CD4-positive, CD25-positive, alpha-beta regulatory T cell (primary cell): ENCODE measurements around the gene ASMTL. TPM values are rescaled to one million over a fixed set of nuclear protein-coding genes. Genes with fewer than 3 reads are reported as not detected.
A peak's percentile ranks its signal among the peaks of the same experiment; 100 is the strongest.

Experiments used
- ATAC-seq, 2 donors: fragments of 150-1000 bp; cut with Tn5 transposase; one replicate each; pipeline ENCODE4 v1.10.0; 2021; ENCODE audit warnings: low read depth in 2 of 2, moderate number of reproducible peaks in 2 of 2, moderate library complexity in 1 of 2
- DNase-seq, 3 donors: peaks; one replicate each; pipeline versions ENCODE4 v3.0.0 to v3.0.0-alpha.2; 2012 to 2022; ENCODE audit warnings: mixed read lengths in 1 of 3
- H3K27ac ChIP-seq: one replicate; pipeline ENCODE4 v1.7.0; 2013; ENCODE audit warnings: mild to moderate bottlenecking, low read length; ENCODE audit not compliant: insufficient read depth, poor library complexity, severe bottlenecking
- H3K27me3 ChIP-seq: one replicate; pipeline ENCODE4 v1.7.0; 2013; ENCODE audit warnings: low read length; ENCODE audit not compliant: control insufficient read depth, insufficient read depth
- H3K36me3 ChIP-seq: one replicate; pipeline ENCODE4 v1.7.0; 2013; ENCODE audit warnings: mild to moderate bottlenecking, low read length, moderate library complexity; ENCODE audit not compliant: control insufficient read depth, insufficient read depth
- H3K4me1 ChIP-seq: 2 replicates; pipeline ENCODE4 v1.7.0; 2013; ENCODE audit warnings: mild to moderate bottlenecking, low read length; ENCODE audit not compliant: insufficient read depth, control insufficient read depth, poor library complexity, severe bottlenecking
- H3K4me3 ChIP-seq: one replicate; pipeline ENCODE4 v1.7.0; 2013; ENCODE audit warnings: low read depth, mild to moderate bottlenecking, low read length, moderate library complexity
- H3K9me3 ChIP-seq, 2 experiments: 1 replicate in 1 of 2; 2 replicates in 1 of 2; pipeline ENCODE4 v1.7.0; 2013; ENCODE audit warnings: low read length in 2 of 2, mild to moderate bottlenecking in 1 of 2, moderate library complexity in 1 of 2; ENCODE audit not compliant: control insufficient read depth in 2 of 2
- H3K27ac Mint-ChIP-seq, 3 donors: one replicate each; pipeline ENCODE4 v1.8.0; 2020 to 2022; ENCODE audit warnings: mild to moderate bottlenecking in 3 of 3, mixed read lengths in 3 of 3, moderate library complexity in 2 of 3
- H3K27me3 Mint-ChIP-seq: one replicate; pipeline ENCODE4 v1.8.0; 2022; ENCODE audit warnings: mild to moderate bottlenecking, mixed read lengths
- H3K36me3 Mint-ChIP-seq: one replicate; pipeline ENCODE4 v1.8.0; 2020; ENCODE audit warnings: mixed read lengths
- H3K4me1 Mint-ChIP-seq, 4 donors: one replicate each; pipeline ENCODE4 v1.8.0; 2020 to 2022; ENCODE audit warnings: mixed read lengths in 4 of 4, mild to moderate bottlenecking in 1 of 4
- H3K4me3 Mint-ChIP-seq, 4 donors: one replicate each; pipeline ENCODE4 v1.8.0; 2020 to 2022; ENCODE audit warnings: mild to moderate bottlenecking in 4 of 4, mixed read lengths in 4 of 4, moderate library complexity in 3 of 4
- H3K9me3 Mint-ChIP-seq, 7 donors: one replicate each; pipeline ENCODE4 v1.8.0; 2020 to 2022; ENCODE audit warnings: mixed read lengths in 7 of 7, mild to moderate bottlenecking in 3 of 7, moderate library complexity in 2 of 7
- polyA plus RNA-seq, 4 donors: library from polyadenylated mRNA; unstranded; fragments of 300-500 nt; fragmentation: Illumina TruSeq; gene quantifications; one replicate each; pipeline ENCODE4 v1.2.3, GENCODE V29; 2021
- total RNA-seq: library from RNA; stranded (reverse); gene quantifications from one replicate; pipeline ENCODE4 v1.2.3, GENCODE V29; 2022

ASMTL gene
- total and polyA plus RNA-seq, 5 donors from 2014 or later, result 32.1 to 50.1 (median 44.6) TPM

DNA sequence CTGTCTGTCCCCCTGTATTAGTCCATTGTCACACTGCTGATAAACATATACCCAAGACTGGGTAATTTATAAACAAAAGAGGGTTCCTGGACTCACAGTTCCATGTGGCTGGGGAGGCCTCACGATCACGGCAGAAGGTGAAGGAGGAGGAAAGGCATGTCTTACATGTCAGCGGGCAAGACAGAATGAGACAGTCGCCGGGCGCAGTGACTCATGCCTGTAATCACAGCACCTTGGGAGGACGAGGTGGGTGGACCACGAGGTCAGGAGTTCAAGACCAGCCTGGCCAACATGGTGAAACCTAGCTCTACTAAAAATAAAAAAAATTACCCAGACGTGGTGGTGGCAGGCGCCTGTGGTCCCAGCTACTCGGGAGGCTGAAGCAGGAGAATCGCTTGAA lies 91.4 kb downstream of the ASMTL start:
- H3K9me3 Mint-ChIP-seq, result peaks cover 0 to 5% (median 0%) of the 10 kb centered on the region in 7 donors
- Histone ChIP-seq H3K9me3 (peaks cover 0 to 4% of the 10 kb centered on the region in 2 experiments), H3K4me1 (no peaks in the 10 kb centered on the region), H3K4me3 (no peak overlapping the region), H3K27ac (no peak overlapping the region), H3K27me3 (no peaks in the 10 kb centered on the region), H3K36me3 (peaks cover 4% of the 10 kb centered on the region)
- H3K4me1 Mint-ChIP-seq, result peaks cover 0 to 7% (median 0%) of the 10 kb centered on the region in 4 donors
- H3K27ac Mint-ChIP-seq, result no peak overlapping the region
- peaks cover 24% of the 10 kb centered on the region for H3K36me3 Mint-ChIP-seq
- ATAC-seq, result no peak
- H3K27me3 Mint-ChIP-seq, result no peaks in the 10 kb centered on the region
- no peak for DNase-seq
- H3K4me3 Mint-ChIP-seq, result no peak overlapping the region

DNA sequence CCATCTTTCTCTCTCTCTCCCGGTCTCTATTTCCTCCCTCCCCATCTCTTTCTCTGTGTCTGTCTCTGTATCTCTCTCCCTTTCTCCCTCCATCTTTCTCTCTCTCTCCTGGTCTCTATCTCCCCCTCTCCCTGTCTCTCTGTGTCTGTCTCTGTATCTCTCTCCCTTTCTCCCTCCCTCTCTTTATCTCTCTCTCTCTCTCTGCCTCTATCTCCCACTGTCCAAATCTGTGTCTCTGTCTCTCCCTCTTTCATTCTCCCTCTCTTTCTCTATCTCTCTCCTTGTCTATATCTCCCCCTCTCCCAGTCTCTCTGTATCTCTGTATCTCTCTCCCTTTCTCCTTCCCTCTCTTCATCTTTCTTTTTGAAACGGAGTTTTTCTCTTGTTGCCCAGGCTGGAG lies 92.5 kb downstream of the ASMTL start:
- ATAC-seq (no peak), DNase-seq (no peak)
- Histone ChIP-seq H3K4me3 (no peak overlapping the region), H3K27ac (no peak overlapping the region), H3K36me3 (peaks cover 4% of the 10 kb centered on the region), H3K9me3 (peaks cover 0 to 4% of the 10 kb centered on the region in 2 experiments), H3K4me1 (no peaks in the 10 kb centered on the region), H3K27me3 (no peaks in the 10 kb centered on the region)
- H3K27me3 Mint-ChIP-seq, result no peaks in the 10 kb centered on the region
- peaks cover 0 to 7% (median 0%) of the 10 kb centered on the region in 4 donors for H3K4me1 Mint-ChIP-seq
- H3K4me3 Mint-ChIP-seq, result no peak overlapping the region
- H3K9me3 Mint-ChIP-seq, result peaks cover 0 to 5% (median 0%) of the 10 kb centered on the region in 7 donors
- H3K36me3 Mint-ChIP-seq, result peaks cover 24% of the 10 kb centered on the region
- H3K27ac Mint-ChIP-seq, result peak overlapping the region in 1 of 3 donors; percentile 0

DNA sequence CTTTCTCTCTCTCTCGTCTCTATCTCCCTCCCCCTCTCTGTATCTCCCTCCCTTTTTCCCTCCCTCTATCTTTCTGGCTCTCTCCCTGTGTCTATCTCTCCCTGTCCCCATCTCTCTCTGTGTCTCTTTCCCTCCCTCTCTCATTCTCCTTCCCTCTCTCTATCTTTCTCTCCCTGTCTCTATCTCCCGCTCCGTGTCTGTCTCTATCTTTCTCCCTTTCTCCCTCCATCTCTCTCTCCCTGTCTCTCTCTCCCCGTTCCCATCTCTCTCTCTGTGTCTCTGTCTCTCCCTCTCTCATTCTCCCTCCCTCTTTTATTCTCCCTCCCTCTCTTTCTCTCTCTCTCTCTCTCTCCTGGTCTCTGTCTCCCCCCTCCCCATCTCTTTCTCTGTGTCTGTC lies 93.2 kb downstream of the ASMTL start:
- H3K4me3 ChIP-seq, result no peak overlapping the region
- Mint-ChIP-seq H3K36me3 (peaks cover 24% of the 10 kb centered on the region), H3K9me3 (peaks cover 0 to 5% (median 0%) of the 10 kb centered on the region in 7 donors), H3K27me3 (no peaks in the 10 kb centered on the region), H3K4me3 (no peak overlapping the region), H3K27ac (peak overlapping the region in 2 of 3 donors; percentile 38 to 55), H3K4me1 (peaks cover 0 to 7% (median 0%) of the 10 kb centered on the region in 4 donors)
- peaks cover 0 to 4% of the 10 kb centered on the region in 2 experiments for H3K9me3 ChIP-seq
- no peaks in the 10 kb centered on the region for H3K4me1 ChIP-seq
- no peak overlapping the region for H3K27ac ChIP-seq
- ATAC-seq (no peak), DNase-seq (no peak)
- peaks cover 4% of the 10 kb centered on the region for H3K36me3 ChIP-seq
- no peaks in the 10 kb centered on the region for H3K27me3 ChIP-seq

DNA sequence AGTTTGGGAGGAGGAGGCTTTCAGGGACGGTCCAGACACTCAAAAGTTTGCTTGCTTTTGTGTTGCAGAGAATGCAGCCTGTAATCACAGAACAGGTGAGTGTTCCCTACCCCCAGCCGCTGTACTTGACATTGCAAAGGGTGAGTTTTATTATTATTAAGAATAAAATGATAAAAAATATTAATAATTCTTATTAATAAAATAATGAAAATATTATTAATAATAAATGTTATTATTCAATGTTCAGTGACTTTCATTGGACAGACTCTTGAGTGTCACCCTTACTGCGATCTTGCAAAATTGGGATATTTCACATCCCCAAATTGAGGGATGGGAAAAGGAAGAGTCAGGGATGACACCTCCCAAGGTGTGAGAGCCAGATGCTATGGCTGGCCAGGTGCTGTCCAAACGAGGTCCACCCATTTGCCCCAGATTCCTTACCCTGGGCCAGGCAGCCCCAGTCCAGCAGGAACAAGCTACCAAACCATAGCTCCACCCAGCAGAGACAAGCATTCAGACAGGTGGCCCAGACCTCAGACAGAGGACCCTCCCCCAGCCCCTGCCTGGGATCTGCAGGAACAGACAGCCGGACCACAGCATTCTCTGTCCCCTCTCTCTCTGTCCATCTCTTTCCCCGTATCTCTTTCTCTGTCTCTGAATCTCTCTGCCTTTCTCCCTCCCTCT lies 93.8 kb downstream of the ASMTL start:
- no peak overlapping the region for H3K27ac Mint-ChIP-seq

DNA sequence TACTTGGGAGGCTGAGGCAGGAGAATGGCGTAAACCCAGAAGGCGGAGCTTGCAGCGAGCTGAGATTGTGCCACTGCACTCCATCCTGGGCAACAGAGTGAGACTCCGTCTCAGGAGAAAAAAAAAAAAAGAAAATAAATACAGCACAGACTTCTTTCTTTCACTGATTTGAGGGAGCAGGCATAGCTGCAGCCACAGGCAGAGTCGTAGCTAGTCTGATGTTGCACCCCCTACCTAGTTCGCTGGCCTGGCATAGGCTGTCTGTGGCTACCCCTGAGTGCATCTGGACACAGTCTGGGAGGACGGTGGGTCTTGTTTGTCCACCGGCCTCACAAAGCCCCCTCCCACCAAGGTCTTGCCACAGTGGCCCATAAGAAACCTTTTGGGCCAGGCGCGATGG lies 94.7 kb downstream of the ASMTL start:
- H3K9me3 ChIP-seq, result peaks cover 0 to 4% of the 10 kb centered on the region in 2 experiments
- no peak overlapping the region for H3K27ac ChIP-seq
- H3K36me3 ChIP-seq, result peaks cover 4% of the 10 kb centered on the region
- H3K36me3 Mint-ChIP-seq, result peaks cover 24% of the 10 kb centered on the region
- ATAC-seq, result no peak
- no peak overlapping the region for H3K4me3 ChIP-seq
- H3K4me3 Mint-ChIP-seq, result no peak overlapping the region
- DNase-seq, result no peak
- H3K4me1 Mint-ChIP-seq, result peaks cover 0 to 9% (median 1%) of the 10 kb centered on the region in 4 donors
- no peaks in the 10 kb centered on the region for H3K27me3 Mint-ChIP-seq
- H3K27me3 ChIP-seq, result no peaks in the 10 kb centered on the region
- no peak overlapping the region for H3K27ac Mint-ChIP-seq
- H3K9me3 Mint-ChIP-seq, result peaks cover 0 to 5% (median 0%) of the 10 kb centered on the region in 7 donors
- no peaks in the 10 kb centered on the region for H3K4me1 ChIP-seq

More for the DNA sequence above, 93.8 kb downstream of the ASMTL start:
- H3K4me3 ChIP-seq, result no peak overlapping the region
- H3K9me3 ChIP-seq, result peaks cover 0 to 4% of the 10 kb centered on the region in 2 experiments
- no peak overlapping the region for H3K27ac ChIP-seq
- Mint-ChIP-seq H3K9me3 (peaks cover 0 to 5% (median 0%) of the 10 kb centered on the region in 7 donors), H3K4me1 (peaks cover 0 to 9% (median 1%) of the 10 kb centered on the region in 4 donors), H3K4me3 (no peak overlapping the region), H3K27me3 (no peaks in the 10 kb centered on the region), H3K36me3 (peaks cover 24% of the 10 kb centered on the region)
- H3K4me1 ChIP-seq, result no peaks in the 10 kb centered on the region
- DNase-seq (no peak), ATAC-seq (no peak)
- peaks cover 4% of the 10 kb centered on the region for H3K36me3 ChIP-seq
- H3K27me3 ChIP-seq, result no peaks in the 10 kb centered on the region

DNA sequence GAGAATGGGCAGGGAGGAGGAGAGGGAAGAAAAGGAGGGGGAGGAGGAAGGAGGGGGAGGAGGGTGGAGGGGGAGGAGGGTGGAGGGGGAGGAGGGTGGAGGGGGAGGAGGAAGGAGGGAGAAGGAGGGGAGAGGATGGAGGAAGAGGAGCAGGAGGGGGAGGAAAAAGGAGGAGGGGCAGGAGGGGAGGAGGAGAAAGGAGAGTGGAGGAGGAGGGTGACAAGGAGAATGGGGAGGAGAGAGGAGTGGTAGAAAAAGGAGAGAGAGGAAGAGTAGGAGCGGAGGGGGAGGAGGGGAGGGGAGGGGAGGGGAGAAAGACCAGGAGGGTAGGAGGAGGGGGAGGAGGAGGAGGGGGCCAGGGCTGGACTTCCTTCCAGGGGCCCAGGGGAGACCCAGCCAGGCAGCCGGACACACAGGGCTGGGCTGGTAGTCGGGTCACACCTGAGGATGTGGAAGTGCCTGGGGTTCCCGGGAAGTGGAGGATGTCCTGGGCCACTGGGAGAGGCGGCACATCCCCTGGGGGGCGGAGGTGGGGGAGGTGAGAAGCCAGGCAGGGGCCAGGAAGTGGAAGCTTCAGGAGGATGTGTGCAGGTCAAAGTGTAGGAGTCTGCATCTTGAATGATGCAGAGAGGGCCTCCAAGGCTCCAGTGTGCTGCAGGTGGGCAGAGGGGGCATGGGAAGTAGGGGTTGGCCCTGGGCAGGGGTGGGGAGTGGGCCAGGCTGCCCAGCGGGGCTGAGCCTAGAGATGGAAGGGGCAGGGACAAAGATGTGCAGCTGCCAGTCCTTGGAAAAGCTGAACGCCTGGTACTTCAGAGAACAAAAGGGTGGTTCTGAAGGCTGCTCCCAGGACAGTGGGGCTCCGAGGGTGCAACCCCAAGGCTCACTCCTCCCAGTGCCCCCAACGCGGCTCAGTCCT lies 97.3 kb downstream of the ASMTL start:
- Mint-ChIP-seq H3K27ac (no peak overlapping the region), H3K4me1 (peaks cover 0 to 3% (median 1%) of the 10 kb centered on the region in 4 donors), H3K27me3 (no peaks in the 10 kb centered on the region), H3K36me3 (peaks cover 13% of the 10 kb centered on the region), H3K9me3 (peaks cover 0 to 4% (median 0%) of the 10 kb centered on the region in 7 donors), H3K4me3 (no peak overlapping the region)
- Histone ChIP-seq H3K36me3 (peaks cover 4% of the 10 kb centered on the region), H3K4me3 (no peak overlapping the region), H3K4me1 (no peaks in the 10 kb centered on the region), H3K27me3 (no peaks in the 10 kb centered on the region), H3K9me3 (peaks cover 0 to 4% of the 10 kb centered on the region in 2 experiments), H3K27ac (no peak overlapping the region)
- DNase-seq, result no peak
- ATAC-seq, result peak; percentile 18 to 22

DNA sequence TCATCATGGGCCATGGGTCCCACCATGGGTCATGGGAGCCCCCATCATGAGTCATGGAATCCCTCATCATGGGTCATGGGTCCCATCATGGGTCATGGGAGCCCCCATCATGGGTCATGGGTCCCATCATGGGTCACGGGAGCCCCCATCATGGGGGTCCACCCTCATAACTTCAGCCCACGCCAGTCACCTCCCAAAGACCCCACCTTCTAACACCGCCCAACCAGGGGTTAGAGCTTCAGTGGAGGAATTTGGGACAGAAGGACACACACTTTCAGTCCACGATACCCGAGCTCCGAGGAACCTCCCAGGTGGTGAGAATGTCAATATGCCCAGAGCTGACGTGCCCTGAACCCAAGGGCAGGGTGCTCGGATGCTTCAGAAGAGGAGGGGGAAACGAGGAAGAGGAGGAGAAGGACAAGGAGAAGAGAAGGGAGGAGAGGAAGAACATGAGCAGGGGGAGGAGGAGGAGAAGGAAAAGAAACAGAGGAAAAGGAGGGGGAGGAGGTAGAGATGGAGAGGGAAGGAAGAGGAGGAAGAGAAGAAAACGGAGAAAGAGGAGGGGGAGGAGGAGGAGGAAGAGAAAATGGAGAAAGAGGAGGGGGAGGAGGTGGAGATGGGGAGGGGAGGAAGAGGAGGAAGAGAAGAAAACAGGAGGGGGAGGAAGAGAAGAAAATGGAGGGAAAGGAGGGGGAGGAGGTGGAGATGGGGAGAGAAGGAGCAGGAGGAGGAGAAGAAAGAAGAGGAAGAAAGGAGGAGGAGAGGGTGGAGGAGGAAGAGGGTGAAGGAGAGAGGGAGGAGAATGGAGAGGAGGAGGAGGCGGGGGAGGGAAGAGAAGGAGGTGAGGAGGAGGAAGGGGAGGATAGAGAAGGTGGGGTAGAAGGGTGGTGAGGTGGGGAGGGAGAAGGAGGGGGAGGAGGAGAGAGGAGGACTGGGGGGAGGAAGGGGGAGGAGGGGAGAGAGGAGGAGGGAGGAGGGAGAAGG lies 98.4 kb downstream of the ASMTL start:
- Histone ChIP-seq H3K4me1 (no peaks in the 10 kb centered on the region), H3K4me3 (no peak overlapping the region), H3K9me3 (peaks cover 0 to 4% of the 10 kb centered on the region in 2 experiments), H3K27ac (no peak overlapping the region), H3K36me3 (peaks cover 4% of the 10 kb centered on the region), H3K27me3 (no peaks in the 10 kb centered on the region)
- DNase-seq, result no peak
- H3K4me3 Mint-ChIP-seq, result no peak overlapping the region
- no peaks in the 10 kb centered on the region for H3K27me3 Mint-ChIP-seq
- peaks cover 0 to 3% (median 1%) of the 10 kb centered on the region in 4 donors for H3K4me1 Mint-ChIP-seq
- peak in 1 of 2 donors; percentile 24 for ATAC-seq
- H3K9me3 Mint-ChIP-seq, result peaks cover 0 to 1% (median 0%) of the 10 kb centered on the region in 7 donors
- H3K27ac Mint-ChIP-seq, result peak overlapping the region in 1 of 3 donors; percentile 76
- peaks cover 8% of the 10 kb centered on the region for H3K36me3 Mint-ChIP-seq
